IPS DF 4.7 (cell line): ENCODE measurements around the gene TPSAB1.
"Not testable (repeated sequence)": the region's sequence is repeated elsewhere in the genome, so short reads cannot be mapped to it uniquely, and the experiment has no call there.

Experiments
- DNase-seq: peaks from one replicate; pipeline ENCODE4 v3.0.0-alpha.2; 2013; ENCODE audit warnings: low spot score; ENCODE audit errors: extremely low read depth

Gene TPSAB1

DNA sequence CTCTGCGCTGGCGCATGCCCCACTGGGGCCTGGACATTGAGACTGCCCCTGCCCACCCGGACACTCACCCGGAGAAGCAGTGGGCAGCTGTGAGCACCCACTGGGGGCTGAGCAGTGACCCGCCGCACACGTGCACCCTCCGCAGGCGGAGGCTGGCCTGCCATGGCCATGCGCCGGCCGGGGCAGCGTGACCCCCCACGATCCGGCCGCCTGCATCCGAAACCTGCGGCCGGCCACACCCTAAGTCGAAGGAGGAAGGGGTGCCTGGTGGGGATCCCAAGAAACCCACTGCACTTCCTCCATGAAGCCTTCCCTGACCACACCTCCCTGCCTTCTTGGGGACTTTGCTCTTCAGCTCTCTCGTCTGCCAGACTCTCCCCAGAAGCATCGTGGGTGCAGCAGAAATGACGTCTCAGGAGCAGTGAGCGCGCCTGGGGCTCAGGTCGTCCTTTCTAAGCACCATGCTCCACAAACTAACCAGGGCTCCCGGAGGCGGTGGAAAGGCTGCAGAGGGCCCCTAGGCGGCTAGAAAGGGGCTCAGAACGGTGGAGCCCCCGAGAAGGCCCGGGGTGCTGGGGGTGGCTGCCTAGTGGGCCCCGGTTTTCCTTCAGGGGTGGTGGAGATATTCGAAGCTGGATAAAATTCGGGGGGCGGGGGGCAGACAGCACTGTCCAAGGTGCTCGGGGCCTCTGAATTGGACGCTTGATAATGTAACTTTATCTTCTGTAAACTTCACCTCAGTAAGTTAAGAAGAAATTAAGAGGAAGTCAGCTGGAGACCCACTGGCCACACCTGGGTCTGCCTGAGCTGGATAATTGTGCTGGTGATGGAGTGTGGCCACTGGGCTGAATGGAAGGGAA is 16.9 kb upstream of the TPSAB1 start:
- DNase-seq = no peak

DNA sequence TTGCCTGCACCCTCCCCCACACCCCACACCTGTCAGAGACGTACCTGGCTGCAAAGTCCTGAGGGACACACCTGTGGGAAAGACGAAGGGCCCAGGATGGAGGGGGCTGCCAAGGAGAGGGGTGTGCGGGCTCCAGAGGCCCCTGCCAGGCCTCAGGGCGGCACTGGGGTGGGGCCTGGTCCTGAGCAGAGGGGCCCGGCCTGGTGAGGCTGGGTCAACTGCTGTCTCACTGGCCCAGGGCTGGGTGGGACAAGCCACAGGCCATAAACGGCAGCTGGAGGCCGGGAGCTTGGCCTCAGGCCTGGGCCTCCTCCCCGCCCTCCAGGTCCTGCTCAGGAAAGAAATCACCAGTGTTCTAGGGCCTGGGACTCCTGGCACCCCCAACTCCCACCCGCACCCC is 15.9 kb upstream of the TPSAB1 start:
- DNase-seq = no peak

DNA sequence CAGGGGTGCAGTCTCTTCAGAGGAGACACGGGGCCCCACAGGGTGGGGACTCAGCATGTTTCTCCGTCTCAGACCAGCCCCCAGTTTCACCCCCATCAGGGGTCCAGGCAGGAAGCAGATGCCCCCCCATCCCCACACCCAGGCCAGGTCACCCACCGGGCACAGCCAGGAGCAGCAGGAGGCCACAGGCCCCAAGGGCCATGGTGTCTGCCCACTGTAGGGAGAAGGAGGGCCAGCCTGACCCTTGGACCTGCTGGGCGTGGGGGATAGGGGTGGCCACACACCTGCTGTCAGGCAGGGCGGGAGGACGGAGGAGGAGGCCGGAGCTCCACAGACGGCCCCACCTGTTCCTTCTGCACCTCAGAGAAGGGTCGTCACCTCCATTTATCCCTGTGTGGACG is 15.5 kb upstream of the TPSAB1 start, which contains the start of gene TPSG1:
Gene TPSG1, minus strand, starts transcription at position 218 of the 401 bp plus-strand sequence. Its CDS starts 16 bp downstream, at position 202.
- DNase-seq = no peak

DNA sequence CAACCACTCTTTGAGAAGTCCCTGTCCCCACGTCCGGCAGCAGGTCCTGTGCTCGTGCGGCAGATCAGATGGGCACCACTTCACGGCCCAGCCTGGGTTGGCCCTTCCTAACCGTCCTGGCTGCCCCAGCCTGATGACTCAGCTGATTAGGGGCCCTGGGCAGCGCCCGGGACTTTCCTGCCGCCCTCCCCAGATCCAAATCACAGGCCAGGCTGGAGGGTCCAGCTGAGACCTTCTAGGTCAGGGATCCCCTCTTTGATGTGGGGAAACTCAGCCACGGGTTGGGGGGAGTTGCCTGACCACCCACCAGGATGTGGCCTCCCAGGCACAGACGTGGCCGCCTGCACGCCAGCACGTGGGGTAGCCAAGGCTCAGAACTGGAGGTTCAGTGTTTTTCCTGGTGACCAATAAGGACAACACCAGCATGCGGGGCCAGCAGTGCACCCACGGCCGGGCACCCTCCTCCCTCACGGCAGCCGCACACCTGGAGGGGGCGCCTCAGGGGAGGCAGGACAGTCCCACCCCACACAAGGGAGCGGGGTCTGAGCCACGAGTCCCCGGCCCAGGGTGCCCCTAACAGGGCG is 14.7 kb upstream of the TPSAB1 start:
- DNase-seq = not testable (repeated sequence)

DNA sequence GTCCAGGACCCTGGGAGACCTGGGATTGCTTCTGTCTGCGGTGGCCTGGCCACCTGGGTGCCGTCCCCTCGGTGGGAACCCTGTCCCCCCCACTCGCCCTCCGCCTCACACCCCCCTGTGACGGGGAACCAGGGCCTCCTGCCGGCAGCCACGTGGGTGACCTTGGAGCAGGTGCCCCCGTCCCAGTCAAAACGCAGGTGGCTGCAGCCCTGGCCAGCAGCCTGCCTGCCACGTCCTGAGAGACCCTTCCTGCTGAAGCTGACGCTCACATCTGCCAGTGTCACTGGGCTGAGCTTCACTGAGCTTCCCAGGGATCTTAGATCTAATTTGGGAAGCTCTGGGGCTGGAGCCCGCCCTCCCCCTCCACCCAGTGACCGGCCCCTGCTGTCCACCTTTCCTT is 13.8 kb upstream of the TPSAB1 start:
- DNase-seq = not testable (repeated sequence)

DNA sequence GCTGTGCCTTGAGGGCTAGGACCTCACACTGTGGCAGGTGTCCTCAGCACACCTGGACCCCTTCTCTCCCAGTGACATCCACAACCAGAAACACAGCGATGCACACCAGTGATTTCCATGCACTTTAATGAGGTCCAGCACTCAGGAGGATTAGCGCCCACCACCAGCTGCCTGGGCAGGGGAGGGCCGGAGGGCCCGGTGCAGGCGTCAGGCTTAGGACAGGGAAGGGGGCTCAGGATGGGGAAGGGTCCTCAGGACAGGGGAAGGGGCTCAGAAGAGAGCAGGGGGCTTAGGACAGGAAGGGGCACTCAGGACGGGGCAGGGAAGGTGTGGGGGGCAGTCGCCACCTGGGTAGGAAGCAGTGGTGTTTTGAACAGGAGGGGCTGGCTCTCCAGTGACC is 12.3 kb upstream of the TPSAB1 start:
- DNase-seq = not testable (repeated sequence)

DNA sequence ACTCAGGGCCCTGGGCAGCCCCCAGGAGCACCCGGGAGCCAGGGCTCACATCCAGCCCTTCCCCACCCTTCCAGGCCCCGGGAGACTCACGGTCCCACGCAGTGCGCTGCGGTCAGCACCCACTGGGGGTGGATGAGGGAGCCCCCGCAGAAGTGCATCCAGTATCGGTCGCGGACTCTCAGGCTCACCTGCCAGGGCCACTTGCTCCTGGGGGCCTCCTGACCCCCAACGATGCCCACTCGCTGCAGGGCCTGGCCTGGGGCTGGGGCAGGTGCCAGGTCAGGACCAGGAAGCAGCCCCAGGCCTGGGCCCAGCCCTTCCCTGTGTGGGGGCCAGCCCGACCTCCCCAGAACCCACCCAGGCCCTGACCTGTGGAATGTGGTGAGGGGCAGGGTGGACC is 11.0 kb upstream of the TPSAB1 start:
- DNase-seq = not testable (repeated sequence)

DNA sequence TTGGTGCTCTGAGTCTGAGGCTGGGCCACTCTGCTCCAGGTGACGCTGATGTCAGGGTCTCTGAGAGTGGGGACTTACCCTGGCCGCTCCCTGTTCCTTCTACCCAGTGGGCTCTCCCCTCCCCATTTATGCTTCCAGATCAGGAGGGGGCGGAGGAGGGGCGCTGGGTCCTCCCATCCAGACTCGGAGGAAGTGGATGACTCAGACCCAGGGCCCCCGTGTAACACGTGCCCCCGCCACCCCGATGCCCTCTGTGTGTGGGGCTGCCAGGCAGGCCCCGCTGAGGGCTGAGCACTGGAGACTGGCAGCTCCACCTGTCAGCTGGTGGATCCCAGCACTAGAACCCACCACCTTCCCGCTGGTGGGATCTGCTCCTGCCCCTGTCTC is 10.4 kb upstream of the TPSAB1 start, which contains the start of gene TPSB2:
Gene TPSB2, minus strand, starts transcription at position 101 of the 387 bp plus-strand sequence. CDS start 233 bp downstream, outside the sequence.
- DNase-seq = not testable (repeated sequence)

DNA sequence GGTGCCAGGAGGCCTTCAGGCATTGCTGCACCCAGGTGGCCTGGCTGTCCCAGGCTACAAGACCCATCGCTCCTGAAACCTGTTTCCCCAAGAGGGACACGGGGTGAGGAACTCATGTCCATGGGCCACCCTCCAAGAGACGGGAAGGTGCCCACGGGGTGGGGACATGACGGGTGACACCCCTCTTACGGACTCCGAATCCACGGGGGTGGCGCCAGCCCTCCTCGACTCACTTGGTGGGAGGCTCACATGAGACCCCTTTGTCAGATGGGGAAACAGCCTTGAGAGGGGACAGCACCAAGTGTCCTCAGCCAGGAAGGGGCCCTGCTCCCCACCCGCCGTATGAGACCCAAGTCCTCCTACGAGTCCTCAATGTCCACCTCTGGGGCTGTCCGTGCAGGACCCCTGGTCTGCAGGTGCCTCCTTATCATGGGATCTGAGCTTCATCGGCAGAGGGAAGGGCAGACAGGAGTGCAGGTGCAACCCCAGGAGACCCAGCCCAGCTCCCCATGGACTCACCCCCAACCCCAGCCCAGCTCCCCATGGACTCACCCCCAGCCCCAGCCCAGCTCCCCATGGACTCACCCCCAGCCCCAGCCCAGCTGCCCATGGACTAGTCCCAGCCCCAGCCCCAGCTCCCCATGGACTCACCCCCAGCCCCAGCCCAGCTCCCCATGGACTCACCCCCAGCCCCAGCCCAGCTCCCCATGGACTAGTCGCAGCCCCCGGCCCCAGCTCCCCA is 9.9 kb upstream of the TPSAB1 start:
- not testable (repeated sequence) for DNase-seq

DNA sequence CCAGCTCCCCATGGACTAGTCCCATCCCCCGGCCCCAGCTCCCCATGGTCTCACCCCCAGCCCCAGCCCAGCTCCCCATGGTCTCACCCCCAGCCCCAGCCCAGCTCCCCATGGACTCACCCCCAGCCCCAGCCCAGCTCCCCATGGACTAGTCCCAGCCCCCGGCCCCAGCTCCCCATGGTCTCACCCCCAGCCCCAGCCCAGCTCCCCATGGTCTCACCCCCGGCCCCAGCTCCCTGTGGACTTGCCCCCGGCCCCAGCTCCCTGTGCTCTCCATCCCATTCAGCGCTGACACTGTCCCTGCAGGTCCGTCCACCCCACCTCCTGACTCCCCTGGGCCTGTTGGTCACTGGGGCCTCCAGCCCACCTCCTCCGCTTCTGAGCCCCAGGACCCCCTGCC is 9.2 kb upstream of the TPSAB1 start:
- DNase-seq = not testable (repeated sequence)

DNA sequence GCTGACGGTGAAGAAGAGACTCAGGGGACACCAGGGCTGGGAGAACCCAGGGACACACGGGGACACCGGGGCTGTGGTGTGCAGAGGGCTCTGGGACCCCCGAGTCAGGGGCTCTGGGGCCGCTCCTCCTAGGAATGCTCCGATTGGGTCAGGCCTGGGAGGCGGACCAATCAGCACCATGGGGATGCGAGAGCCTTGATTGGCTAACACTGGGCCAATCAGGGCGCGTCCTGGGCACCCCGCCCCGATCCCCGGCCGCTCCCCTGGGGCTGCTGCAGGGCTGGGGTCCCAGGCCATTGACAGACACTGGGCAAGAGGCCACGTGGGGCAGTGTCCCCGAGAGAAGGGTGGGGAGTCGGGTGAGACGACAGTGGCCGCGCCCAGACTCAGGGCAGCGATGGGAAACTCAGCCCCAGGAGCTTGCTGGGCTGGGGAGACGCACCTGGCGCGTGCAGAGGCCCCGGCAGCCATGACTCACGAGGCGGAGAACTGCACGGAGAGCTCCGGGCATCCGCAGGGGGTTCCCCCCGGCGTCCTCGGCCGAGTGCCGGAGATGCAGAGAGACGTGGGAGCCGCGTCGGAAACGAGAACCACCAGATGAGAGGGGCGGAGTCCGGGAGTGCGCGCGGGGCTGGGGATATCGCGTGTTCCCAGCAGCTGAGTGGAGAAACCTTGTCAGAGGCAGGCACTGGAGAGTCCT is 8.3 kb upstream of the TPSAB1 start:
- DNase-seq = not testable (repeated sequence)

DNA sequence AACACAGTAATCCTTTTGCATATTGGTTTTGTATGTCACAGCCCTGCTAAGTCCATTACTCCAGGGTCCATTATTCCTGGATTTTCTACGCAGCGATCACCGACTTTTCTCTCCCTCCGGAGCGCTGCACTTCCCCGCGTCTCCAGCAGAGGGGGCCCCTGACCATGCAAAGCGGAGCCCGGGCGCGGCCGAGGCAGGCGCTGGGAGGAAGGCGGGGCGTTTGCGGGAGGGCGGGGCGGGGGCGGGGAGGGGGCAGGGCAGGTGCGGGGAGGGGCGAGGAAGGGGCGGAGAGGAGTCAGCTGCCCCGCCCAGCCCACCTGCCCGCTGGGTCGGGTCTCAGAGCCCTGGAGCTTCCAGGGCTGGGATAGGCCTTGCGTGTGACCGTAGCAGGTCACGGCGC is 3.8 kb upstream of the TPSAB1 start:
- not testable (repeated sequence) for DNase-seq

DNA sequence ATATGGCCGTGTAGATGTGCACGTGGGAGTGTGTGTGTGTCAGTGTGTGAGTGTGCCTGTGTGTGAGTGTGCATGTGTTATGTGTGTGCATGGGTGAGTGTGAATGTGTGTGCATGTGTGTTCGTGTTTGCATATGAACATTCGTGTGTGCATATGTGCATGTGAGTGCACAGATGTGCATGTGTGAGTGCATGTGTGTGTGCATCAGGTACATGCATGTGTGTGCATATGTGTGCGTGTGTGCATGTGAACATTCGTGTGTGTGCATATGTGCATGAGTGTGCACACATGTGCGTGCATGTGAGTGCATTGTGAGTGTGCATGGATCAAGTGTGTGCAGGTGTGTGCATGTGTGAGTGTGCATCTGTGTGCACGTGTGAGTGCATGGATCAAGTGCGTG is 2.5 kb upstream of the TPSAB1 start:
- no peak for DNase-seq

DNA sequence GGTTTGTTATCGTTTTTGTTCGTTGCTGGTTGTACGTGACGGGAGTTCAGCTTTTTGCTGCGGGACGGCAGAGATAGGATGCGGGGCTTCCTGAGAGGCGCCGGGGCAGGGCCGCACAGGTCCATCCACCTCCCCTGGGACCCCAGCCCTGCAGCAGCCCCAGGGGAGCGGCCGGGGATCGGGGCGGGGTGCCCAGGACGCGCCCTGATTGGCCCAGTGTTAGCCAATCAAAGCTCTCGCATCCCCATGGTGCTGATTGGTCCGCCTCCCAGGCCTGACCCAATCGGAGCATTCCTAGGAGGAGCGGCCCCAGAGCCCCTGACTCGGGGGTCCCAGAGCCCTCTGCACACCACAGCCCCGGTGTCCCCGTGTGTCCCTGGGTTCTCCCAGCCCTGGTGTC is 1.6 kb upstream of the TPSAB1 start:
- not testable (repeated sequence) for DNase-seq

DNA sequence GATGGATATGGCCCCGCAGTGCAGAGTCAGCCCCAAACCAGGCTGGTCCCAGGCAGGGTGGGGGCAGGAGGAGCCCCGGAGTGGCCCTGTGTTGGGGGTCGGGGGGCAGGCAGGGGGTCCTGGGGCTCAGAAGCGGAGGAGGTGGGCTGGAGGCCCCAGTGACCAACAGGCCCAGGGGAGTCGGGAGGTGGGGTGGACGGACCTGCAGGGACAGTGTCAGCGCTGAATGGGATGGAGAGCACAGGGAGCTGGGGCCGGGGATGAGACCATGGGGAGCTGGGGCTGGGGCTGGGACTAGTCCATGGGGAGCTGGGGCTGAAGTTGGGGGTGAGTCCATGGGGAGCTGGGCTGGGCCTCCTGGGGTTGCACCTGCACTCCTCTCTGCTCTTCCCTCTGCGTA is 930 bp upstream of the TPSAB1 start:
- DNase-seq = not testable (repeated sequence)

DNA sequence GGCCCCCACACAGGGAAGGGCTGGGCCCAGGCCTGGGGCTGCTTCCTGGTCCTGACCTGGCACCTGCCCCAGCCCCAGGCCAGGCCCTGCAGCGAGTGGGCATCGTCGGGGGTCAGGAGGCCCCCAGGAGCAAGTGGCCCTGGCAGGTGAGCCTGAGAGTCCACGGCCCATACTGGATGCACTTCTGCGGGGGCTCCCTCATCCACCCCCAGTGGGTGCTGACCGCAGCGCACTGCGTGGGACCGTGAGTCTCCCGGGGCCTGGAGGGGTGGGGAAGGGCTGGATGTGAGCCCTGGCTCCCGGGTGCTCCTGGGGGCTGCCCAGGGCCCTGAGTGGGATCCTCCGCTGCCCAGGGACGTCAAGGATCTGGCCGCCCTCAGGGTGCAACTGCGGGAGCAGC is 576 bp downstream of the TPSAB1 start:
- not testable (repeated sequence) for DNase-seq

DNA sequence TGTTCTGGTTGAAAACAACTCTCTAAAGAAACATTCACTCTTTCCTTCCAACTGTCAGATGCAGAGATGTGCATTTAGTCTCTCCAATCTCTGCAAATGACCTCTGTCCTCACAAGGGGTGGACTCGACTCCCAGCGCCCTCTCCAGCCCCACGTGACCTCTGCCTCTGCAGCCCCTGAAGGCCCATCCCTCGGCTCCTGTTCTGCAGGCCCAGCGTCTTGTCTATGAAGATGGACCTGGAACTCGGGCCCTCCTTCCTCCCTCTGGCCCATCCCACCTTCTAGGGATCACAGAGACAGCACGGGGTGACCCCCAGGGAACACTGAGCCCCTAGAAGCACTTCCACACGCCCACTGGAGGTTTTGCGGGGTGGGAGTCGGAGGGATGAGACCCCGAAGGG is 2.9 kb downstream of the TPSAB1 start:
- DNase-seq = not testable (repeated sequence)

DNA sequence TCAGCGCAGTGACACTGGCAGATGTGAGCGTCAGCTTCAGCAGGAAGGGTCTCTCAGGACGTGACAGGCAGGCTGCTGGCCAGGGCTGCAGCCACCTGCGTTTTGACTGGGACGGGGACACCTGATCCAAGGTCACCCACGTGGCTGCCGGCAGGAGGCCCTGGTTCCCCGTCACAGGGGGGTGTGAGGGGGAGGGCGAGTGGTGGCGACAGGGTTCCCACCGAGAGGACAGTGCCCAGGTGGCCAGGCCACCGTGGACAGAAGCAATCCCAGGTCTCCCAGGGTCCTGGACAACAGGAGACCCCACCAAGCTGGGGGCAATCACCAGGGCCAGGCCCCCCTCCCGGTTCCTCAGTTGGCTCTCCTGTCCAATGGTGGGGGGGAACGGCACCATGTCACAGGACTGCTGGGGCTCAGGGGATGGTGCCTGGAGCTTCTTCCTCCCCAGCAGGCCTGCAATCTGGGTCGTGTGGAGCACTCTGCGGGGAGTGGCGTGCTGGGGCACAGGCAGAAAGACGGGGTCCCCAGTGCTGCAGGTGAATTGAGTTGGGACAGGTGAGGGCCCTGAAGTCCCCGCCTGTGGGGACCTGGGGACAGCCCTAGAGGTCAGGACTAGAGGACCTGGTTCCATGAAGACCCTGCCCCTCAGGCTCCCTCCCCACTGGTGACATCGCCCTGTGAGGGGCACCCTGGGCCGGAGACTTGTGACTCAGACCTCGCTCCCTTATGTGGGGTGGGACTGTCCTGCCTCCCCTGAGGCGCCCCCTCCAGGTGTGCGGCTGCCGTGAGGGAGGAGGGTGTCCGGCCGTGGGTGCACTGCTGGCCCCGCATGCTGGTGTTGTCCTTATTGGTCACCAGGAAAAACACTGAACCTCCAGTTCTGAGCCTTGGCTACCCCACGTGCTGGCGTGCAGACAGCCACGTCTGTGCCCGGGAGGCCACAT is 3.7 kb downstream of the TPSAB1 start:
- DNase-seq = not testable (repeated sequence)

DNA sequence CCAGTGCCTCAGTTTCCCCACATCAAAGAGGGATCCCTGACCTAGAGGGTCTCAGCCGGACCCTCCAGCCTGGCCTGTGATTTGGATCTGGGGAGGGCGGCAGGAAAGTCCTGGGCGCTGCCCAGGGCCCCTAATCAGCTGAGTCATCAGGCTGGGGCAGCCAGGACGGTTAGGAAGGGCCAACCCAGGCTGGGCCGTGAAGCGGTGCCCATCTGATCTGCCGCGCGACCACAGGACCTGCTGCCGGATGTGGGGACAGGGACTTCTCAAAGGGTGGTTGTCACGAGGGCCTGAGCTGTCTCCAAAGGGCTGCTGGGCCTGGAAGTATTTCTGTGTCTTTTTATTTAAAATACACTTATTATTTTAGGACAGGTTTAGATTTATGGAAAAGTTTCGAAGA is 4.4 kb downstream of the TPSAB1 start:
- no peak for DNase-seq

DNA sequence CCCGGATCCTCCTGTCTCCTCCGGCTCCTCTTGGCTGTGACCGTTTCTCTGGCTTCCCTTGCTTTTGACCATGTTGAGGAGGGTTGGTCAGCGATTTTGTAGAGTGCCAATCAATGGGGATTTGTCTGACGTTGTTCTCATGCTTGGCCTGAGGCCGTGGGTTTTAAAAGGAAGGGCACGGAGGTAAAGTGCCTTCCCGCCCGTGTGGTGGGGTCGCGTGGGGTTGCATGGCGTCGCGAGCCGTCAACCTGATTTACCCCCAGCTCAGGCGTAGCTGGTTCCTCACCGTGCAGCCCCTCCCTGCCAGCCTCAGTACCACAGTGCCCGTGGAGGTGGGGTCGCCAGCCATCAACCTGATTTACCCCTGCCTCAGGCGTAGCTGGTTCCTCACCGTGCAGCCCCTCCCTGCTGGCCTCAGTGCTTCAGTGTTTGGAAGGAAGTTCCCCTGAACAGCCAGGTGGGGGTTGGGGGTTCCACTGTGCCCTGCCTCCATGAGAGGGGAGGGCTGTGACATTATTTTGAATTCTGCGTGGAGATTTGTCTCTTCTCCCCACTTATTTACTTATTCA is 5.0 kb downstream of the TPSAB1 start:
- DNase-seq = no peak
